HG02610 (cell line): ENCODE measurements around the gene CCDC141.

Experiments used
- ATAC-seq: cut with Tn5 transposase; IDR thresholded peaks from one replicate; pipeline ENCODE4 v1.9.1; 2021; ENCODE audit warnings: mild to moderate bottlenecking, moderate library complexity; ENCODE audit not compliant: unreplicated experiment

The CCDC141 gene

DNA sequence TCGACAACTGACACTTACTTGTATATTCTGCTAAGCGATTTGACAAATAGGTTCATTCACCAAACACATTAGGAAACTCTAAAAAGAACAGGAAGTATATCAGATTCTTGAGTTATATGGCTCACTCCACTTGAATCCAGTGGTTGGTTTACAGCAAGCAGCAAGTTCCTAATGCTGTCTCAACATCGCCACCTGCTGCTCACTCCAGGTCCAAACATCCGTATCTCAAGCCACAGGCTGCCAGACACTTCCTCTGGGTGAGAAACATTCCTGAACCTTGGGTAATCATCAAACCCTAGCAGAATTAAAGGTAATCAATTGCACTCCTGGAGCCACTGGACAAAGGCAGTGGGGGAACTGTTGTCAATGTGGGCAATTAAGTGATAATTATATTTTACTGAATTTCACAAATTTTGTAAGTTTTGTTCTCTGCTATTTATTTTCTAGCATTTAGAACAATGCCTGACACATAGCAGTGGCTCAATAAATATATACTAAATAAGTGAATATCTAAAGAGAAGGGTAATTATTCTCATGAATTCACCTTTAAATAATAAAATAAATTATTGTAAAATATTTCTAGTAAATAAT, 135.6 kb downstream of the CCDC141 start:
- ATAC-seq: peak; percentile 83

DNA sequence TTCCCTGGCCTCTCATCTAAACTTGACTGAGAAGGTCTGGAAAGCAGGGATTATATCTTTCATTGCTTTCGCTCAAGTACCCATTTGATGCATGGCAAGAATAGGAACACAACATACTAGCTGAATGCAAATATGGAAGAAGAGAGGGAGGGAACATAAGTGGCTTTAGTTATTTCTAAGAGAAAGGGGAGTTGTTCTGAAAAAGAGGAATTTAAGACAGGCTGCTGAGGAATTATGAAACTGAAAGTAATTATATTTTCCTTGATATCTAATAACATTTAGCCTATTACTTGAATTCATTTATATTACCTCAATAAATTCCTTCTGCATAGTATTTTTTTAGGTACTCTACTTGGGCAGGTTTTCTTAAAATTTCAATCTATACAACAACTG, 136.9 kb downstream of the CCDC141 start:
- no peak for ATAC-seq

DNA sequence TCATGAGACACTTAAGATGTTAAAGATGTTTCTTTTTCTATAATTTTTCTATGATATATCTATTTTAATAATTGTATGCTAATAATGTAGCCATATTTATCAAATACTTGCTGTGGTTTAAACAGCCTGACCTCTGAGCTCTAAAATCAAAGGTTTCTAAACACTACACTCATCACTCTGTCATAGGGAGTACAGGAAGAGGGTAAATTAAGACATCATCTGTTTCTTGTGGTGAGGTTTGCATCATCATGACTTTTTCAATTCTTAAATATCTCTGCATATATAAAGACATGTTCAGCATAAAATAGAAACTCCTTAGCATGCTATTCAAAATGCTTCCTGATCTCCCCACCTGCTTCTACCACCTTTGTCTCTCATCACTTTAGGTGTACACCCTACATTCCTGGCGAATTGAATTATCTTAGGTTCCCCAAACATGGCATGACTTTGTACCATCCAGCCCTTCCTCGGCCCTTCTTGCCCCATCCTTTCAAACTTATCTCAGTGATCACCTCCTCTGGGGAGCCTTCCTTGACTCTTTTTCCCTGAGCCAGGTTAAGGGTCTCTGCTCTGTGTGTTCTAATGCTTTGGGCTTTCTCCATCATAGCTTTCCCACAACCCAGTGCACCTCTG, 137.4 kb downstream of the CCDC141 start:
- ATAC-seq: no peak

DNA sequence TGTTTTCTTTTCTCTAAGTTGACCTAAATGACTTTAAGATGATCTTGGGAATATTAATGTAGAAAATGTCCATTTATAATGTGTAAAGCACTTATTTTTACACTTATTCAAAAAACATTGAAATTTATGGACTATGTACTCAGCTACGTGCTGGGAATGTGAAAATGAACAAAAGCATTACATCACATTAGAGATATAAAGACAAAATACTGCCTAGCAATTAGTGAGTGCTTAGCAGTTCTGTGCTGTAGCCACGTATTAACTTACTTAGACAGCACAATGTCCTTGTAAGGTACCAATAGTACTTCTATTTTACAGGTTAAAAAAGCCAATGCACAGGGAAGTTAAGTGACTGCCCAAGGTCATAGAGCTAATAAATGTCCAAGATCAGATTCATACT, 138.9 kb downstream of the CCDC141 start:
- no peak for ATAC-seq

DNA sequence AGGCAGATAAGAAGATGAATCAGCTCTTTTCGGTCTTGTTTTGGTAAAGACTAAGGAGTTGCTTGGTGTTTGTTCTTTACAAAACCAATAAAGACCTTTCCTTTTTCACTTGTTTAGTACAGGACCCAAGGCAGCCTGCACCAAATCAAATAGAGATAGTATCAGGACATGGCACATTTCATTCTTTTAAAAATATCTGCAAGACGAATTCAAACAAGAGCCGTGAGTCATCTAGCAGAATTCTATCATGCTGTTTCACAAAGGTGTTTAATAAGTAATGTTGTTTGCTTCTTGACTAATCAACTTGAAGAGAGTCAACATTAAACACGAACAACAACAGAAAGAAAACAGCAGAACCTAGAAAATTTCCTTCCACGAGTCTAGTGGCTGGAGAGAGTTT, 139.9 kb downstream of the CCDC141 start:
- ATAC-seq: no peak

DNA sequence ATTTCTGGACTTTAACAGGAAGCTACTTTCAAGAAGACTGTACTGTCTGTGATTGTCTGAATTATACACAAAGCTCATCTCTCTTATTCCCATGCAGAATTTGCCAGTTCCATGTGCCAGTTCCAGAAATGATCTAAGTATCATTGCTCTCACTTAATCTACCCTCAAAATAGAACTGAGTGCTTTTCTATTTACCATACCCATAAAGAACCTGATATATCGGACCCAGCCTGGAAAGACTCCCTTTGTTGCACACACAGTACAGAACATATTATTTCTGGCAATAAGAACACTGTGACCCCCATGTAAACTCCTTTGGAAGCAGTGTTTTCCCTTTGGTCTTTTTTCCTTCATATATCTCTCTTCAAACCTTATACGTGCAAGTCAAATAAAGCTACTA, 140.4 kb downstream of the CCDC141 start:
- ATAC-seq: no peak

DNA sequence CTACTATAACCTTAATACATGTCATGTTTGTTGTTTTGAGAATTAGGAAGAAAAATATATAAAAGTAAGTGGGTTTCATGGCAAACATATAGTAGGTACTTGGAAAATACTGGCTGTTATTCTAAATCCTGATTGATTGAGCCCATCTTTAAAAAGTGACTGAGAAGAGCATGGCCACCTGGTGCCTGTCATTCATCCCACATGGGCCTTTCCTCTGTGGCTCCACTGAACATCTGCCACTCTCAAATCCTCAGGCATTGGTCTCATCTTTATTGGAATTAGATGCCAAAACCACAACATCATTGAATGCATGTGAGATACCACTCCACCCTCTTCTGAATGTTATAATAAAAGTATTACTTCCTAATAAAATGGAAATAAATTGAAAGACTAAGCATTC, 141.1 kb downstream of the CCDC141 start:
- no peak for ATAC-seq

DNA sequence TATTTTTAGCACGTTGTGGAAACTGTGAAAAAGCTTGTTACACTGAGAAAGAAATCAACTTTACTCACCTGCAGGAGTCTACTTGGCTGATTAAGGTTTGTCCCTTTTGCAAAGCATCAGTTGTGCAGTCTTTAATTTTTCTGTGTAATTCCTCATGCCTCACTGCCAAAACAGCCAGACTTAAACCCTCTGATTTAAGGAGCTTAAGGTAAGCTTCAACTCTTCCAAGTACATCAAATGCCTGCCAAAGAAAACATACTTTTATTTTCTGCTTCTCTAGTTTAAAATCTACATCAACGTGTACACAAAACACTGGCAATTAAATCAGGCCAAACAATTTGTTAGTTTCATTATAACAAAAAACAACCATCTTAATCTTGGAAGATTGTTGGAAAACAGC, 144.7 kb downstream of the CCDC141 start:
- no peak for ATAC-seq

DNA sequence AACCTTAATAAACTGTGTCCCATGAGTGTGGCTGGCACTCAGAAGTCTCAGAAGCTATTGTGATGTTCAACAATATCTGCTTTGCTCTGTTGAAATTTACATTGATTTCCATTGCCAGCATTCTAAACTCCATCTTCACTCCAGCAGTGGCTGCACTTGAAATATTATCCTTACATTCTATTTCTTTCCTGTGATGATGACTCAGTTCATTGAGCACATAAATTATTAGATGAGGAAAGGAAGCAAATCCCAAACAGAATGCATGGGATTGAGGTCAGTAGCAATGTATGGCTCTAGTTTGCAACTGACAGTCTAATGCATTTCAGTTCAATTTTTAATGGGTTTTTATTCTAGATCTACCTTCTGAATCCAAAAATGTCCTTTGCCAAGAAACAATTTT, 150.3 kb downstream of the CCDC141 start:
- ATAC-seq: no peak

DNA sequence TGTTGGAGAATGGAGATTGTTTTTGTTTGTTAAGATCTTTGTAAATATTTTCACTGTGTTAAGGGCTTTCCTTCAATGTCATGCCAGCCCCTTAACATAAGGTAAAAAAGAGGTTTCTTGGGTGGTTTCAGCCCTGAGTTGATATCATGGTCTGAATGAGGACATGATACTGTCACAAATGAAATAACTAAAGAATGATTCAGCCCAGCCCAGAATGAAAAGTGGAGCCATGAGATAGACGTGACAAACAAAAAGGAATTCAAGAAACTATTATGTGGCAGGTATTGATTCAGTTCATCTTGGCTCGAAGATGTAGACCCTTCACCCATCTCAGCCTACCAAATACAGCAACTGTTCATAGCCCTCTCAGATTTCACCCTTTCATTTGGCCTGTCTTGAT, 154.1 kb downstream of the CCDC141 start:
- ATAC-seq: no peak

DNA sequence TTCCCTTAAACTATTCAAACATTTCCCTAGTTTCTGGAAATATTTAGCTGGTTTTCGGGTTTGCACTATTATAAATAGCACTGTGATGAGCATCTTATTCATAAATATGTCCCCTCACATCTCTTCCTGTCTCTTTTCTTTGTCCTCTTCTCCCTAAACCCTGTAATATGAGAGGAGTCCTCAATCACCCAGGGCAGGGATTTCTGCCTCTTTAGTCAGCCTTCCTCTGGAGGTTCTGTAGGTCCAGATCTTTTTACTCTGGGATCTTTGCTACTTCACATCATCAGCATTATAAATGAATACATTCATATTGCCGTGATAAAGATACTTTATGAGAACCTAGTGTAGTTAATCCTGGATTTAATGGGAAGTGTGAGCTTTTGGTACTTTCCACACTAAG, 154.8 kb downstream of the CCDC141 start:
- no peak for ATAC-seq

DNA sequence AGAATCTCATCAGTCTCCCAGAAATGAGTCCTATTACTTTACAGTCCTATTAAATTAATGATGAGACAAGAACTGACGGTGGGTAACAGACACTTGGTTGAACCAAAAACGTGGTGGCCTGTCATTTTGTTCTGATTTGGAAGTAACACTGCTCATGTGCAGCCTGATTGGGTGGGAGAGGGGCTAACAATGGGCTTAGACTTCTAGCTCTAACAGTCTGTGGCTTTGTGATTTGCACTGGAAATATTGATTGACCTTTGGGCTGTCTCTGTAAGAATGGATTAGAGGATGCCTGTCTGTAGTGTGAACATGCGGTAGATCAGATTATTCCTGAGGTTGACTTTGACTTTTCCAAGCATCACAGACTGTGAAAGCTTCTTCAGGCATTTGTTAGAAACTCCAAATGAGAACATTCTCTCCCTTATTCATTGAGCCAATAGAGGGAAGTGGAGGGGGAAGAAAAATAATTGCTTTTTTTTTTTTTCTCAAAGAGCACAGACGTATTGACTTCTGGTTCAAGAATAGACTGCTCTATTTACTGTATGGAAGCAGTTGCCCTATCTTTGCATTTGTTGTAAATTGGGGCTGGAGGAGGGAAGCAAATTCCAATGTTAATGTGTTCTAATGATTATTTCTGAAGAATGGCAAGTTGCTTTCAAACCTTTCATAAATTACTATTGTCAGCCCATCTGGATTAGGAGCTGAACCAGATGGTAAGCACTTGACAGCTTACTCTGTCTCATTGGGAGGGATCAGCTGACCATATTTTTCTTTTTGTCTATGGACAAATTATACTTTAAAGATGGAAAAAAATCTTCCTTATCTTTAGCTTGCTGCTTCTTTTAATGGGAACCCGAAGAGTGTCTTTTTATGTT, 156.9 kb downstream of the CCDC141 start:
- no peak for ATAC-seq

DNA sequence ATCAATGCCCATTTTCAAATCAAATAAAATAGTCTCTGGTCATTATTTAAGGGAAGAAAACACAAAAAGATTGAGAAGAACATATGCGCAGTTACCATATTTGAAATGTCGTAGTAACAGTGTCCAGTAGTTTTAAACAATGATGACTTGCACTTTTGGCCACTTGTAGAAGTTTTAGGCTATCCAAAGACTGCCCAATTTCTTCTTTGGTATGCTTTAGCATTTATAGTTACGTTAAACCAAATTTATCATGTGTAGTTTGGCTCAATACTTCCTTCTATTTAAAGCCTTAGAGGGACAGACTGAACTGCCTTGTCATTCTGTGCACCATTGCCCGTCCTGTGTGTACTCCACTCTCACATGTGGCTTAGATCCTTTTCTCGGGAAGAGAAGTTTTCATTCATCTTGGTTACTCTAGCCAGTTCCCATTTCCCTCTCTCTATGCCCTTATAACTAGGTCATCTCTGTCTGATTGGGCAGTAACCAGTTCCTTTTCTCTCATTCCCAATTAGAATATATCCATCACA, 157.9 kb downstream of the CCDC141 start:
- ATAC-seq: no peak

DNA sequence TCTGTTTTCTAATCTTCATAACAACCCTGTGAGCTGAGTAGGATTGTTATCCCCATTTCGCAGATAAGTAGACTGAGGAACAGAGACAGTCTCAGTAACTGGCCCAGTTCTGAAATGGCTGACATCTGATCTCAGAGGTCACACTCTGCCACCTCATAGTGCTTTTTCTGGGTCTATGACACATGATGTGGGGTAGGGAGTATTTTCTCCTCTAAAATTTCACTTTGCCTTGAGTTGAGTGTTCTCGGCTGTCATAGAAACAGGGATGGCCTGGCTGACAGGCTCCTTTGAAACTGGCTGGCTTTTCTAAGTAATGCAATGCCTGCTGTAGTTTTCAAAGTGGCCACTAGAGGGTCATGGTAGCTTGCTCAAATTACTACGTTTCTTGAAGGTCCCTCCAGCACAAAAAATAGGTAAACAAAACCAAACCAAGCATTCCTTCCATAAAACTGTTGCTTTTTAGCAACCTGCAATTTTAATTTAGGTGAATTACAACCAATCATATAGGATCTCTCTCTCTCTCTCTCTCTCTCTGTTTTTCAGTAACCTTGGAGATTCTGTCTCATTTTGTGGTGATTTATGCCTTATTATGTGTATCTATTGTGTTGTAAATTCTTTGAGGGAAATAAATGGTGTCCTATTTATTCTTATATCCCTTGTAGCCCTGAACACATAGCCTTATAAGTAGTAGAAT, 158.5 kb downstream of the CCDC141 start:
- peak; percentile 88 for ATAC-seq

DNA sequence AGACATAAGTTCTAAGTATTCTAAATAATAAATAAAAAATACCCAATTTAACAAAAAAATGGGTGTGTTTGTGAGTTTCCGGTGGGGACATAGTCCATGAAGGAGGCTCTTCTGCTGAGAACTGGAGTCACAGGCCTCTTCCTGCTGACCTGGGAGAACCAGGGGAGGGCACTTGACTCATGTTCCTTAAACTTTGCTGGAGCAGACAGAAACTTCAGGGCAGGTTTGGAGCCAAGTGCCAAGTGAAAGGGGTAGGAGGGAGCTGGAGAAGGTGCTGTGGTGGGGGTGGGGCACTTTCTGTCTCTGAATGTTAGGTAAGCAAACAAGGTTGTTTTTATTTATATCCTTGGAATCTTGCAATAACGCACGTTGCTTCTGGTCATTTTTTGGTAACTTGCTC, 163.9 kb downstream of the CCDC141 start:
- no peak for ATAC-seq

DNA sequence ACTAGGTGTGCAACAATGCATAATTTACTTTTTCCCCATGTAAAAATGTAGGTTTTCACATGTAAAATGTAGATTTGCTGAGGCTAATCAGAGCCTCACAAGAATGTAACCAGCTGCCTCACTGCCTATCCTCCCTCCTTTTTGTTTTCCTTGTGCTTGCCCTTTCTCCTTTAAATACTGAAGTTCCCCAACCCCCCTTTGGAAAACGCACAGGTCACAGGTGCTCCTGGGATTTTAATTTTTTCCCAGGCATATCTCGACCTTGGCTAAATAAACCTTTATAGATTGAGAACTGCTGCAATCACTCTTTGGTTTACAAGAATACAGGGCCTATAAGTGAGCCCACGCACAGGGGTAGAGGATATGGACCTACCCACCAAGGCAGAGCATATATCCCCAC, 165.5 kb downstream of the CCDC141 start:
- ATAC-seq: no peak

DNA sequence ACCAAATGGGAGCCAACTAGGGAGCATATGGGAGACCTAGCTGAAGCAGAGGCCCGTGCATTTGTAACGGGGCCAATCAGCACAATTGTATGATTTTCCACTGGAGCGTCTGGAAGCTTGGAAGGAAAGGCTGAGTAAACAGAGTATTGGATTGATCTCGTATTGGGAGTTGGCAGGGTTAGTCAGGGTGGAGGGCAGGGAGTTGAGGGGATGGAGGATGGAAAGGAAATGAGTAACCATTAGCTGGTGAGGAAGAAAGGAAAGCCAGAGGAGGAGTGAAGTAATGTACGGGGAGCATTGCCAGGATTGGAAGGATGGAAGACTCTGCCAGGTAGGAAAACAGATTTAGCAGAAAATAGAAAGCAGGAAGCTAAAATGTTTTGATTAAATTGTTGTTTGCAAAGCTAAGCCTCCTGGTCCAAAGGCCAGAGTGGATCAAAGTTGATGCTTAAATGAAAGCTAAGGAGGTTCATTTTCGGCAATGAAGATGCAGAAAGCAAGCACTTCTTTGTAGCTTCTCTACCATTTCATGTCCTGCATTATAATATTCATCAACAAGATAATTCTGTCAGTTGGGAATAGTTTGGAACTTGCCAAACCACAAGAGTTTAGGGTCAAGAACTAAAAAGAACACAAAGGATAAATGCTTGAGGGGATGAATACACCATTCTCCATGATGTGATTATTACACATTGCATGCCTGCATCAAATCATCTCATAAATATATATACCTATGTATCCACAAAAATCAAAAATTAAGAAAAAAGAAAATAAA, 167.1 kb downstream of the CCDC141 start:
- ATAC-seq: no peak

DNA sequence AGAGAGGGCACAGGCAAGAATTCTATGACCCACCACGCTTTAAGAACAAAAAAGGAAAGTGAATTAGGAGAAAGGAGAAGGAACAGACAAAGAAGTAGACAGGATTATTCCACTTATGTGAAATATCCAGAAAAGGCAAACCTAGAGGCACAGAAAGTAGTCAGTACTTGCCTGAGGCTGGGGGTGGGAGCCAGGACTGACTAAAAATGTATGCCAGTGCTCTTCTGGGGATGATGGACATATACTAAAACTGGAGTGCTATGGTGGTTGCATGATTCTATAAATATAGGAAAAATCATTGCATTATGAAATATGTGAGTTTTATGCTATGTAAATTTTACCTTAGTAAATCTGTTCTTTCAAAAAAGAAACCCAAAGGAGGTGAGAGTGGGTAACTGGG, 168.9 kb downstream of the CCDC141 start:
- ATAC-seq: no peak

DNA sequence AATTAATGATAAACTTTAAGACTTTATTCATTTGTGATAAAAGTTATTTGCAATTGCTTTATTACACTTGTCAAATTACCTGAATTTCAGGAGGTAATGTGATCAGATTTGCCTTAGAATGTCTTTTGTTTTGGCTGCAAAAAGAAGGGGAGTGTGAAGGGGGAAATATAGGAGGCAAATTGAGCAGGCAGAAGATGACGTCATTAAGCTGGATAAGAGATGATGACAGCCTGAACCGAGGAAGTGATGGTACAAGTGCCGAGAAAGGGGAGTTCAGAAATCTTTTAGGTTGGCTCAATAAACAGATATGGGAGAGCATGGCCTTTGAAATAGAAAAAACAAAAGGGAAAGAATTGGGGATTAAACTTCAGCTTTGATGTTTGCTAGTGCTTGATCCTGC, 169.7 kb downstream of the CCDC141 start:
- no peak for ATAC-seq

DNA sequence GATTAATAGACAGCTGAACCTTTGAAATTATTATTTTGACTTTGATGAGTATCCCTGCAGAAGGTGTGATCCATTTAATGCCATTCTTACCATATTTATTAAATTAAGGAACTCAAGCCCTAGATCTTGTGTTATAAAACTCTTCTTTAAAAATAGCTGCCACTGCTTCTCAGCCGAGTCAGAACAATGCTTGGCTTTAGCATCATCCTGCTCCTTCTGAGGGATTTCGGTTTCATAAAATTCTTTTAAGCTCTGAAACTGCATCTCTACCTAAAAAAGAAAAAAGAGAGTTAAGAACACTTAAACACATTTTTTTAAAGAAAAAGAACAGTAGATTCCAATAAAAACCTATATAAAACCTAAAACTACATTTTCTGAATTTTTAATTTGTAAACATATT, 172.1 kb downstream of the CCDC141 start:
- ATAC-seq: no peak
